ENCODE measurements around the gene GALNT6.
A peak's percentile ranks its signal among the peaks of the same experiment; 100 is the strongest.

Gene GALNT6

GRCh38 chr12:51372021-51372420, 19.2 kb downstream of the GALNT6 start:
- Histone ChIP-seq H3K9me3 (ENCODE audit: control insufficient read depth, low read length) (no peaks in the 10 kb centered on the region), H3K27me3 (replicated peaks; ENCODE audit: control insufficient read depth, insufficient read depth, low read length, poor library complexity, severe bottlenecking) (no peaks in the 10 kb centered on the region), H3K36me3 (ENCODE audit: control insufficient read depth, insufficient read depth, low read length) (peaks cover 7% of the 10 kb centered on the region)

DNA sequence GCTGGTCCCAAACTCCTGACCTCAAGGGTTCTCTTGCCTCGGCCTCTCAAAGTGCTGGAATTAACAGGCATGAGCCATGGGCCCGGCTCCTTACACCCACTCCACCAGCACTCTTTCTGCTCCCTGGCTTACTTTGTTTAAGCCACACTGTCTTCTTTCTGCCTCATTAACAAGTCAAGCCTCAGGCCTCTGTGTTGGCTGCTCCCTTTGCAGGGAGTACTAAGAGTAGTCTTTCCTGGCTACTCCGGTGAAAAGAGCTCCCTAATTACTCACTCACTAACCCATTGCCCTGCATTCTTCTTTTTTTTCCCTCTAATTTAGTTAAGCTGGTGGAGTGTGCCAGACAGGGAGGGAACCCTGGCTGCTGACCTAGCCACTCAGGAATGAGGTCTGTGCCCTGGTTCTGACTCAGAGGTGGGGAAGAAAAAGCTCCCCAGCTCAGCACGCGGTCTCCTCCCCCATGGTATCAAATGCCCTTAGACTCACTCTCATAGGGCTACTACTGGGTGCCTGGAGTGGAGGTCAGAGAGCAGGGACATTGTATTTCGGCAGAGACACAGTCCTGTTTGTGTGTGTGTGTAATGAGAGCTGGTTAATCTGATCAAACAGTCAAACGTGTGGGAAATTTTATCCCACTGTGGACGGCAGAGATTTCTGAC, 19.8 kb downstream of the GALNT6 start:
- H3K4me1 ChIP-seq (ENCODE audit: control insufficient read depth, insufficient read depth, low read length, poor library complexity, severe bottlenecking) = peaks cover 21% of the 10 kb centered on the region
- H3K27ac ChIP-seq (ENCODE audit: insufficient read depth, low read length, poor library complexity, severe bottlenecking) = no peak overlapping the region
- DNase-seq = no peak
- no peaks in the 10 kb centered on the region for H3K9me3 ChIP-seq (ENCODE audit: control insufficient read depth, low read length)
- no peak overlapping the region for H3K4me3 ChIP-seq (ENCODE audit: insufficient read depth, low read depth, low read length, poor library complexity, severe bottlenecking)
- H3K36me3 ChIP-seq (ENCODE audit: control insufficient read depth, insufficient read depth, low read length) = peaks cover 4% of the 10 kb centered on the region
- H3K27me3 ChIP-seq (replicated peaks; ENCODE audit: control insufficient read depth, insufficient read depth, low read length, poor library complexity, severe bottlenecking) = no peaks in the 10 kb centered on the region

More at GRCh38 chr12:51372021-51372420, 19.2 kb downstream of the GALNT6 start:
- H3K27ac ChIP-seq (ENCODE audit: insufficient read depth, low read length, poor library complexity, severe bottlenecking) = no peak overlapping the region
- H3K4me1 ChIP-seq (ENCODE audit: control insufficient read depth, insufficient read depth, low read length, poor library complexity, severe bottlenecking) = peaks cover 21% of the 10 kb centered on the region
- H3K4me3 ChIP-seq (ENCODE audit: insufficient read depth, low read depth, low read length, poor library complexity, severe bottlenecking) = no peak overlapping the region
- no peak for DNase-seq

GRCh38 chr12:51370667-51371066, 20.5 kb downstream of the GALNT6 start:
- Histone ChIP-seq H3K4me3 (ENCODE audit: insufficient read depth, low read depth, low read length, poor library complexity, severe bottlenecking) (no peak overlapping the region), H3K36me3 (ENCODE audit: control insufficient read depth, insufficient read depth, low read length) (no peaks in the 10 kb centered on the region), H3K27ac (ENCODE audit: insufficient read depth, low read length, poor library complexity, severe bottlenecking) (no peak overlapping the region), H3K4me1 (ENCODE audit: control insufficient read depth, insufficient read depth, low read length, poor library complexity, severe bottlenecking) (peaks cover 21% of the 10 kb centered on the region), H3K27me3 (replicated peaks; ENCODE audit: control insufficient read depth, insufficient read depth, low read length, poor library complexity, severe bottlenecking) (no peaks in the 10 kb centered on the region), H3K9me3 (ENCODE audit: control insufficient read depth, low read length) (no peaks in the 10 kb centered on the region)
- DNase-seq = no peak

GRCh38 chr12:51369581-51369980, 21.6 kb downstream of the GALNT6 start:
- Histone ChIP-seq H3K27me3 (replicated peaks; ENCODE audit: control insufficient read depth, insufficient read depth, low read length, poor library complexity, severe bottlenecking) (no peaks in the 10 kb centered on the region), H3K36me3 (ENCODE audit: control insufficient read depth, insufficient read depth, low read length) (no peaks in the 10 kb centered on the region), H3K9me3 (ENCODE audit: control insufficient read depth, low read length) (no peaks in the 10 kb centered on the region), H3K4me3 (ENCODE audit: insufficient read depth, low read depth, low read length, poor library complexity, severe bottlenecking) (peak overlapping the region; percentile 29), H3K27ac (ENCODE audit: insufficient read depth, low read length, poor library complexity, severe bottlenecking) (peak overlapping the region; percentile 66), H3K4me1 (ENCODE audit: control insufficient read depth, insufficient read depth, low read length, poor library complexity, severe bottlenecking) (peaks cover 21% of the 10 kb centered on the region)
- no peak for DNase-seq

DNA sequence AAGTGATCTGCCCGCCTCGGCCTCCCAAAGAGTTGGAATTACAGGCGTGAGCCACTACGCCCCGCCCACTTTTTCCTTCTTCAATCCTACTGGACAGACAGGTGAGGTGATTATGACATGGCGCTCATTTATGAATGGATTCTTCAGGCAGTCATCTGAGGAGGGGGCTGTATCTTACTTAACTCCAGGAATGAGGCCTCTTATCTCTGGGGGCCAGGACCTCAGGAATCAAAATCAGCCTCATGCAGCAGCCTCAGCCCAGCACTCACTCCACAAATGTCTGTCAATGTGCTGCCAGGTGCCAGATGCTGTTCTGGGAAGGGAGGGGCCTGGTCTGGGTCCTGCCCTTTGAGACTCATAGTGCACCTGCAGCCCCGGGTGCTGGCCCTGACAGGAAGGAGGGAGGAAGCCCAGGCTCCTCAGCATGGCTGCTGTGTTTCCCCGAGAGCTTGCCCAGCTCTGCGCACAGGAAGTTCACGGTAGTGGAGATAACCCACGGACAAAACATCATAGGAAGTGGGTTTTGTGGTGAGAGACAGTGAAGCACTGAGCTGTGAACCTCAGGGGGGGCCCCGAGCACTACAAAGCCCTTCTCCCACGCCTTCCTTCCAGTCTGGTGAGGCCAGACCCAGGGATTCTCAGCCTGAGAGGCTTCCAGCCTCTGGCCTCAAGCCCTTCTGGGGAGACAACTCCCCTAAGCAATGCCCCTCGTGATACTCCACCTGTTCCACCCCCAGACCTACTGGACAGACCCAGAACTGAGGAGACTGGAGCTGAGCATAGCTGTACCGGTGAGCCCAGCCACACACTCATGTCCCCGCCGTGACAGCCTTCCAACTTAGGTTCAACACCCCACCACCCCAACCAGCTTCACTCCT, 22.3 kb downstream of the GALNT6 start:
- DNase-seq = peak; percentile 88 to 91 (median 90)
- peak overlapping the region; percentile 29 for H3K4me3 ChIP-seq (ENCODE audit: insufficient read depth, low read depth, low read length, poor library complexity, severe bottlenecking)
- H3K27me3 ChIP-seq (replicated peaks; ENCODE audit: control insufficient read depth, insufficient read depth, low read length, poor library complexity, severe bottlenecking) = no peaks in the 10 kb centered on the region
- no peaks in the 10 kb centered on the region for H3K9me3 ChIP-seq (ENCODE audit: control insufficient read depth, low read length)
- H3K27ac ChIP-seq (ENCODE audit: insufficient read depth, low read length, poor library complexity, severe bottlenecking) = peak overlapping the region; percentile 66
- no peaks in the 10 kb centered on the region for H3K36me3 ChIP-seq (ENCODE audit: control insufficient read depth, insufficient read depth, low read length)
- H3K4me1 ChIP-seq (ENCODE audit: control insufficient read depth, insufficient read depth, low read length, poor library complexity, severe bottlenecking) = peaks cover 21% of the 10 kb centered on the region

- Histone ChIP-seq H3K36me3 (ENCODE audit: control insufficient read depth, insufficient read depth, low read length) (peaks cover 3% of the 10 kb centered on the region), H3K4me1 (ENCODE audit: control insufficient read depth, insufficient read depth, low read length, poor library complexity, severe bottlenecking) (peaks cover 21% of the 10 kb centered on the region), H3K4me3 (ENCODE audit: insufficient read depth, low read depth, low read length, poor library complexity, severe bottlenecking) (no peak overlapping the region), H3K27ac (ENCODE audit: insufficient read depth, low read length, poor library complexity, severe bottlenecking) (no peak overlapping the region), H3K27me3 (replicated peaks; ENCODE audit: control insufficient read depth, insufficient read depth, low read length, poor library complexity, severe bottlenecking) (no peaks in the 10 kb centered on the region), H3K9me3 (ENCODE audit: control insufficient read depth, low read length) (no peaks in the 10 kb centered on the region)
- DNase-seq = no peak
Observed at GRCh38 chr12:51365276-51365675, 25.9 kb downstream of the GALNT6 start.

GRCh38 chr12:51364001-51364400, 27.2 kb downstream of the GALNT6 start:
- Histone ChIP-seq H3K27ac (ENCODE audit: insufficient read depth, low read length, poor library complexity, severe bottlenecking) (no peak overlapping the region), H3K36me3 (ENCODE audit: control insufficient read depth, insufficient read depth, low read length) (peaks cover 7% of the 10 kb centered on the region)

DNA sequence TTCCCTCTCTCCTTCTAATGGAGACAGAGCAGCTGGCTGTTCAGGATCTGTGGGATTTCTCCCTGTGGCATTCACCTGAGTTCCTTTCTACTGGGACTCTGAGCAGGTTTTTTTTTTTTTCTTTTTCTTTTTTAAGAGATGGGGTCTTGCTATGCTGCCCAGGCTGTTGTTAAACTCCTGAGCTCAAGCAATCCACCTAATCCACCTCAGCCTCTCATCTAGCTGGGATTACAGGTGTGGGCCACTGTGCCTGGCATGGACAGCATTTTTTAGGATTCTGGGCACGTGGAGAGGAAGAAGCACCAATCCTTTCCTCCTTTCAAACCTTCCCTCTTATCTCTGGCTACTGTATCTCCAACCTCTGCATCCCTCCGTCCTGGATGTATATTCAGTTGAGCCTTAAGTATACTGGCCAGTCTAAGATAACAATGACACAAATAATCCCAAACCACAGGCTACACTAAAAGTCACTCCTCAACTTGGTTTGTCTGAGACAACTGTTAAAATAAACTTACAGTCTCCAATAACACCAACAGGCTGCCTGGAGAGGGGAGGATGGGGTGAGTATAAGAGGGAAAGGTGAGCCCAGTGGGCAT, 28.4 kb downstream of the GALNT6 start:
- Histone ChIP-seq H3K27me3 (replicated peaks; ENCODE audit: control insufficient read depth, insufficient read depth, low read length, poor library complexity, severe bottlenecking) (no peaks in the 10 kb centered on the region), H3K27ac (ENCODE audit: insufficient read depth, low read length, poor library complexity, severe bottlenecking) (no peak overlapping the region), H3K36me3 (ENCODE audit: control insufficient read depth, insufficient read depth, low read length) (peaks cover 8% of the 10 kb centered on the region), H3K4me1 (ENCODE audit: control insufficient read depth, insufficient read depth, low read length, poor library complexity, severe bottlenecking) (no peaks in the 10 kb centered on the region), H3K9me3 (ENCODE audit: control insufficient read depth, low read length) (no peaks in the 10 kb centered on the region), H3K4me3 (ENCODE audit: insufficient read depth, low read depth, low read length, poor library complexity, severe bottlenecking) (no peak overlapping the region)
- no peak for DNase-seq

More at GRCh38 chr12:51364001-51364400, 27.2 kb downstream of the GALNT6 start:
- no peak for DNase-seq
- Histone ChIP-seq H3K4me3 (ENCODE audit: insufficient read depth, low read depth, low read length, poor library complexity, severe bottlenecking) (no peak overlapping the region), H3K9me3 (ENCODE audit: control insufficient read depth, low read length) (no peaks in the 10 kb centered on the region), H3K4me1 (ENCODE audit: control insufficient read depth, insufficient read depth, low read length, poor library complexity, severe bottlenecking) (peaks cover 10% of the 10 kb centered on the region), H3K27me3 (replicated peaks; ENCODE audit: control insufficient read depth, insufficient read depth, low read length, poor library complexity, severe bottlenecking) (no peaks in the 10 kb centered on the region)

DNA sequence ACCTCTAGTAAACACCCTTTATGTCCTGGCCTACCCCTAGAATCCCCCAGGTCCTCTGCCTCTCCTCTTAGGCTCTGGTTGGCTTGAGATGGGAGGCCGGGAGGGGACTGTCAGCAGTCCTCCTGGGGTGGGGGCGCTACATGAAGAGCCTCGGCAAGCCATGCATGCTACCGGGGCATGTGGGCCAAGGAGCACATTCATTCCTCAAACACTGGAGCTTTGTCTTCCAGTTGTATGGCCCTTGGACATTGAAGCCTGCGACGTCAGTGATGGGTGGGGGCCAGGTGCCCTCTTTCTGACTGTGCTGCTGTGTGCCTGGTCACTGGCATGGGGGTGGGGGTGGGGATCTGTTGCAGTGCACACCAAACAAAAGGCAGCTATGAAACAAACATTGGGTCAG, 28.9 kb downstream of the GALNT6 start:
- Histone ChIP-seq H3K27me3 (replicated peaks; ENCODE audit: control insufficient read depth, insufficient read depth, low read length, poor library complexity, severe bottlenecking) (no peaks in the 10 kb centered on the region), H3K36me3 (ENCODE audit: control insufficient read depth, insufficient read depth, low read length) (peaks cover 13% of the 10 kb centered on the region), H3K4me1 (ENCODE audit: control insufficient read depth, insufficient read depth, low read length, poor library complexity, severe bottlenecking) (no peaks in the 10 kb centered on the region)

More for the DNA sequence above, 28.9 kb downstream of the GALNT6 start:
- DNase-seq = no peak
- Histone ChIP-seq H3K4me3 (ENCODE audit: insufficient read depth, low read depth, low read length, poor library complexity, severe bottlenecking) (no peak overlapping the region), H3K27ac (ENCODE audit: insufficient read depth, low read length, poor library complexity, severe bottlenecking) (no peak overlapping the region), H3K9me3 (ENCODE audit: control insufficient read depth, low read length) (no peaks in the 10 kb centered on the region)
